HepG2 (cell line): ENCODE results near the gene PRKCZ. TPM values are rescaled to one million over a fixed set of nuclear protein-coding genes. Genes with fewer than 3 reads are reported as not detected.
A peak's percentile ranks its signal among the peaks of the same experiment; 100 is the strongest.

Source experiments
- DZIP1 ChIP-seq: sonication (generic); formaldehyde crosslinking; IDR thresholded peaks from 2 replicates; pipeline ENCODE4 v1.5.0; 2020; ENCODE audit warnings: mild to moderate bottlenecking, missing genetic modification reagents
- FOXP1 ChIP-seq, 2 experiments: fragments of 450-650 bp in 1 of 2; IDR thresholded peaks; 2 replicates each; pipeline ENCODE4 v1.6.1; 2017 to 2018; ENCODE audit warnings: antibody characterized with exemption in 1 of 2
- HES4 ChIP-seq: sonication (generic); formaldehyde crosslinking; IDR thresholded peaks from 2 replicates; pipeline ENCODE4 v1.9.0; 2021; ENCODE audit warnings: mild to moderate bottlenecking, missing genetic modification reagents, borderline replicate concordance
- KLF16 ChIP-seq, 2 experiments: sonication (generic) in 1 of 2; formaldehyde crosslinking in 1 of 2; IDR thresholded peaks; 2 replicates each; pipeline versions ENCODE4 v1.6.1 to v1.8.0; 2016 to 2023; ENCODE audit warnings: missing genetic modification reagents in 2 of 2, missing compliant biosample characterization in 1 of 2
- MNT ChIP-seq: fragments of 450-650 bp; IDR thresholded peaks from 2 replicates; pipeline ENCODE4 v1.6.1; 2016
- MXD3 ChIP-seq: IDR thresholded peaks from 2 replicates; pipeline ENCODE4 v1.6.1; 2016; ENCODE audit warnings: mild to moderate bottlenecking, missing biosample characterization, missing genetic modification reagents
- RXRB ChIP-seq: IDR thresholded peaks from 2 replicates; pipeline ENCODE4 v1.6.1; 2016; ENCODE audit warnings: borderline replicate concordance, missing genetic modification reagents, missing compliant biosample characterization
- TAF15 ChIP-seq: fragments of 200-400 bp; formaldehyde crosslinking; IDR thresholded peaks from one replicate; pipeline ENCODE4 v1.6.1; 2018; ENCODE audit warnings: mild to moderate bottlenecking, low read depth, low read length; ENCODE audit not compliant: poor library complexity, severe bottlenecking
- TFAP4 ChIP-seq: sonication (generic); IDR thresholded peaks from 2 replicates; pipeline ENCODE4 v1.6.1; 2016; ENCODE audit warnings: low read depth, borderline replicate concordance
- TIGD3 ChIP-seq: sonication (generic); formaldehyde crosslinking; IDR thresholded peaks from 2 replicates; pipeline ENCODE4 v1.5.1; 2020; ENCODE audit warnings: mild to moderate bottlenecking, missing genetic modification reagents, borderline replicate concordance
- ZBTB39 ChIP-seq: sonication (generic); formaldehyde crosslinking; IDR thresholded peaks from 2 replicates; pipeline ENCODE4 v1.5.0; 2020; ENCODE audit warnings: missing genetic modification reagents
- ZBTB43 ChIP-seq: sonication (generic); formaldehyde crosslinking; conservative IDR thresholded peaks from 2 replicates; pipeline ENCODE4 v1.4.0; 2020; ENCODE audit warnings: missing genetic modification reagents
- ZKSCAN8 ChIP-seq: IDR thresholded peaks from 2 replicates; pipeline ENCODE4 v1.6.1; 2016; ENCODE audit warnings: borderline replicate concordance, missing genetic modification reagents, missing compliant biosample characterization
- ZNF225 ChIP-seq: sonication (generic); formaldehyde crosslinking; IDR thresholded peaks from 2 replicates; pipeline ENCODE4 v1.4.0; 2020; ENCODE audit warnings: mild to moderate bottlenecking, missing genetic modification reagents
- ZNF292 ChIP-seq: sonication (generic); formaldehyde crosslinking; IDR thresholded peaks from 2 replicates; pipeline ENCODE4 v1.8.1; 2022; ENCODE audit warnings: mild to moderate bottlenecking, low read depth, missing genetic modification reagents, borderline replicate concordance
- ZNF335 ChIP-seq: sonication (generic); formaldehyde crosslinking; IDR thresholded peaks from 2 replicates; pipeline ENCODE4 v1.4.0; 2020; ENCODE audit warnings: missing genetic modification reagents
- ZNF547 ChIP-seq: sonication (generic); formaldehyde crosslinking; IDR thresholded peaks from 2 replicates; pipeline ENCODE4 v1.5.1; 2020; ENCODE audit warnings: mild to moderate bottlenecking, missing genetic modification reagents
- ZNF768 ChIP-seq: sonication (generic); formaldehyde crosslinking; IDR thresholded peaks from 2 replicates; pipeline ENCODE4 v1.4.0; 2020; ENCODE audit warnings: missing genetic modification reagents
- polyA plus RNA-seq, 8 experiments: library from polyadenylated mRNA; depleted of rRNA in 3 of 8; stranded (reverse) in 7 of 8; unstranded in 1 of 8; fragments of >200 nt; fragmentation: Illumina TruSeq in 4 of 8; extraction: Trizol in 4 of 8; gene quantifications; 2 replicates each; pipeline versions ENCODE4 v1.2.1 to v1.2.3, GENCODE V29; 2011 to 2016; ENCODE audit warnings: low read depth in 4 of 8, missing spikeins in 1 of 8, mixed read lengths in 1 of 8; ENCODE audit not compliant: insufficient read depth in 1 of 8
- total RNA-seq, 5 experiments: library from RNA; depleted of rRNA; stranded (reverse); fragments of >200 nt; fragmentation: Illumina TruSeq; extraction: Trizol; gene quantifications; 2 replicates each; pipeline ENCODE4 v1.2.3, GENCODE V29; 2016; ENCODE audit warnings: low read depth in 1 of 5

PRKCZ gene
- total and polyA plus RNA-seq, 2 of the 13 experiments (the other 11 are each of a cell fraction or from before 2014, with no cell fraction given), result 34.7 to 85.2 TPM

GRCh38 chr1:2234762-2235113 is 184.5 kb downstream of the PRKCZ start (continued):
- TF ChIP-seq MNT (0 out of 2 replicates have a peak, but pooled peaks have one; percentile 20), ZNF547 (CRISPR knock-in tag) (no peak), MXD3 (CRISPR knock-in tag) (0 out of 2 replicates have a peak, but pooled peaks have one; percentile 10), TFAP4 (peak; percentile 24; the same call in 1 of the 2 replicates), ZNF225 (CRISPR knock-in tag) (no peak), ZKSCAN8 (CRISPR knock-in tag) (0 out of 2 replicates have a peak, but pooled peaks have one; percentile 17), KLF16 (CRISPR knock-in tag; IDR thresholded peaks at IDR 0.05) (peak in 1 of 2 experiments; percentile 2; a peak in 2 of 4 replicates), FOXP1 (IDR thresholded peaks at IDR 0.05) (no peak), FOXP1 (CRISPR knock-in tag; IDR thresholded peaks at IDR 0.05) (peak; percentile 5; the same call in 1 of the 2 replicates), RXRB (CRISPR knock-in tag) (peak; percentile 21; the same call in 1 of the 2 replicates), TAF15 (no peak), ZNF768 (no peak), ZNF335 (CRISPR knock-in tag) (0 out of 2 replicates have a peak, but pooled peaks have one; percentile 1), ZBTB43 (0 out of 2 replicates have a peak, but pooled peaks have one; percentile 8), HES4 (CRISPR knock-in tag) (no peak), TIGD3 (CRISPR knock-in tag) (no peak), DZIP1 (CRISPR knock-in tag) (no peak), ZBTB39 (CRISPR knock-in tag) (no peak), ZNF292 (CRISPR knock-in tag) (0 out of 2 replicates have a peak, but pooled peaks have one; percentile 7)
